Stimulated activated naive B cell treated with anti-CD40 and anti-IgM and Interleukin-4, amounts not matched to agents 10 μg/mL and 1 μg/mL and 100 μg/mL, for 72 hours (primary cell): ENCODE data around the gene PTTG1IP.
"Not testable (repeated sequence)": the region's sequence is repeated elsewhere in the genome, so short reads cannot be mapped to it uniquely, and the experiment has no call there.

Experiments
- ATAC-seq, 2 donors: fragments of 150-1000 bp; cut with Tn5 transposase; replicated peaks; 2 replicates each; pipeline ENCODE4 v1.10.0; 2021; ENCODE audit warnings: moderate library complexity in 1 of 2
- DNase-seq: peaks from one replicate; pipeline ENCODE4 v3.0.0; 2021
- H3K27ac Mint-ChIP-seq: one replicate; pipeline ENCODE4 v1.8.0; 2022; ENCODE audit warnings: mild to moderate bottlenecking, mixed read lengths
- H3K27me3 Mint-ChIP-seq, 2 donors: one replicate each; pipeline ENCODE4 v1.8.0; 2022; ENCODE audit warnings: mixed read lengths in 2 of 2
- H3K36me3 Mint-ChIP-seq, 2 donors: one replicate each; pipeline ENCODE4 v1.8.0; 2022; ENCODE audit warnings: mixed read lengths in 2 of 2, mild to moderate bottlenecking in 1 of 2
- H3K4me1 Mint-ChIP-seq, 2 donors: one replicate each; pipeline ENCODE4 v1.8.0; 2022; ENCODE audit warnings: mixed read lengths in 2 of 2, mild to moderate bottlenecking in 1 of 2
- H3K4me3 Mint-ChIP-seq, 2 donors: one replicate each; pipeline ENCODE4 v1.8.0; 2022; ENCODE audit warnings: mild to moderate bottlenecking in 2 of 2, mixed read lengths in 2 of 2, moderate library complexity in 1 of 2
- H3K9me3 Mint-ChIP-seq, 2 donors: one replicate each; pipeline ENCODE4 v1.8.0; 2022; ENCODE audit warnings: mixed read lengths in 2 of 2, mild to moderate bottlenecking in 1 of 2

Gene PTTG1IP

GRCh38 chr21:44912506-44913412 is 39.3 kb upstream of the PTTG1IP start:
- Mint-ChIP-seq H3K4me1 (peaks cover 72 to 98% of the 10 kb centered on the region in 2 donors), H3K4me3 (peak overlapping the region; percentile 60 to 67), H3K27ac (peak overlapping the region; percentile 92), H3K36me3 (peaks cover 35 to 43% of the 10 kb centered on the region in 2 donors)
- DNase-seq, H3K27me3 Mint-ChIP-seq, H3K9me3 Mint-ChIP-seq, ATAC-seq: not testable (repeated sequence)

- Mint-ChIP-seq H3K27me3 (no peaks in the 10 kb centered on the region), H3K4me1 (peaks cover 72 to 98% of the 10 kb centered on the region in 2 donors)
These were observed 38.6 kb upstream of the PTTG1IP start for GRCh38 chr21:44912158-44912473.

GRCh38 chr21:44911384-44912157 is 38.1 kb upstream of the PTTG1IP start:
- H3K4me3 Mint-ChIP-seq = peak overlapping the region; percentile 67 to 76
- DNase-seq (no peak), ATAC-seq (peak; percentile 44 to 63)
- no peaks in the 10 kb centered on the region for H3K9me3 Mint-ChIP-seq
- peaks cover 30 to 38% of the 10 kb centered on the region in 2 donors for H3K36me3 Mint-ChIP-seq
- peak overlapping the region; percentile 92 for H3K27ac Mint-ChIP-seq
- H3K27me3 Mint-ChIP-seq = no peaks in the 10 kb centered on the region
- H3K4me1 Mint-ChIP-seq = peaks cover 71 to 94% of the 10 kb centered on the region in 2 donors

More at GRCh38 chr21:44912158-44912473, 38.6 kb upstream of the PTTG1IP start:
- ATAC-seq (no peak), DNase-seq (no peak)
- H3K27ac Mint-ChIP-seq = peak overlapping the region; percentile 92
- H3K9me3 Mint-ChIP-seq = no peaks in the 10 kb centered on the region
- H3K36me3 Mint-ChIP-seq = peaks cover 30 to 37% of the 10 kb centered on the region in 2 donors
- peak overlapping the region; percentile 60 to 67 for H3K4me3 Mint-ChIP-seq

- ATAC-seq (no peak), DNase-seq (no peak)
- H3K36me3 Mint-ChIP-seq = peaks cover 27 to 44% of the 10 kb centered on the region in 2 donors
- H3K9me3 Mint-ChIP-seq = no peaks in the 10 kb centered on the region
- H3K4me3 Mint-ChIP-seq = peak overlapping the region; percentile 67 to 76
- no peaks in the 10 kb centered on the region for H3K27me3 Mint-ChIP-seq
- peaks cover 72 to 94% of the 10 kb centered on the region in 2 donors for H3K4me1 Mint-ChIP-seq
- peak overlapping the region; percentile 92 for H3K27ac Mint-ChIP-seq
These were observed 37.5 kb upstream of the PTTG1IP start for GRCh38 chr21:44911068-44911383.

GRCh38 chr21:44910229-44911067 is 37.0 kb upstream of the PTTG1IP start:
- Mint-ChIP-seq H3K4me1 (peaks cover 69 to 92% of the 10 kb centered on the region in 2 donors), H3K27ac (peak overlapping the region; percentile 59), H3K36me3 (peaks cover 27 to 43% of the 10 kb centered on the region in 2 donors), H3K4me3 (no peak overlapping the region), H3K27me3 (no peaks in the 10 kb centered on the region), H3K9me3 (no peaks in the 10 kb centered on the region)
- DNase-seq (no peak), ATAC-seq (no peak)

- Mint-ChIP-seq H3K4me1 (peaks cover 67 to 85% of the 10 kb centered on the region in 2 donors), H3K36me3 (peaks cover 26 to 44% of the 10 kb centered on the region in 2 donors), H3K27me3 (no peaks in the 10 kb centered on the region), H3K4me3 (peak overlapping the region in 1 of 2 donors; percentile 8), H3K27ac (no peak overlapping the region), H3K9me3 (no peaks in the 10 kb centered on the region)
- no peak for ATAC-seq
- DNase-seq = no peak
These were observed 36.2 kb upstream of the PTTG1IP start for GRCh38 chr21:44909719-44910118.

- ATAC-seq (no peak), DNase-seq (no peak)
- H3K9me3 Mint-ChIP-seq = no peaks in the 10 kb centered on the region
- peak overlapping the region; percentile 10 for H3K27ac Mint-ChIP-seq
- H3K4me1 Mint-ChIP-seq = peaks cover 66 to 84% of the 10 kb centered on the region in 2 donors
- peaks cover 28 to 45% of the 10 kb centered on the region in 2 donors for H3K36me3 Mint-ChIP-seq
- H3K27me3 Mint-ChIP-seq = no peaks in the 10 kb centered on the region
- H3K4me3 Mint-ChIP-seq = peak overlapping the region; percentile 18 to 44
These were observed 35.4 kb upstream of the PTTG1IP start for GRCh38 chr21:44908908-44909307.

GRCh38 chr21:44907966-44908895 is 34.7 kb upstream of the PTTG1IP start:
- ATAC-seq (peak; percentile 73 to 85), DNase-seq (peak; percentile 70)
- Mint-ChIP-seq H3K27ac (peak overlapping the region; percentile 68), H3K27me3 (no peaks in the 10 kb centered on the region), H3K36me3 (peaks cover 32 to 50% of the 10 kb centered on the region in 2 donors), H3K4me3 (peak overlapping the region; percentile 52 to 66), H3K9me3 (no peaks in the 10 kb centered on the region), H3K4me1 (peaks cover 61 to 78% of the 10 kb centered on the region in 2 donors)

GRCh38 chr21:44907225-44907965 is 33.9 kb upstream of the PTTG1IP start:
- DNase-seq (no peak), ATAC-seq (peak; percentile 55 to 61)
- Mint-ChIP-seq H3K4me1 (peaks cover 60 to 80% of the 10 kb centered on the region in 2 donors), H3K36me3 (peaks cover 40 to 59% of the 10 kb centered on the region in 2 donors), H3K27ac (peak overlapping the region; percentile 68), H3K4me3 (peak overlapping the region; percentile 52 to 66), H3K9me3 (no peaks in the 10 kb centered on the region), H3K27me3 (no peaks in the 10 kb centered on the region)

- Mint-ChIP-seq H3K36me3 (peaks cover 48 to 67% of the 10 kb centered on the region in 2 donors), H3K9me3 (no peaks in the 10 kb centered on the region), H3K4me3 (no peak overlapping the region), H3K27me3 (no peaks in the 10 kb centered on the region), H3K27ac (no peak overlapping the region), H3K4me1 (peaks cover 45 to 67% of the 10 kb centered on the region in 2 donors)
- ATAC-seq = no peak
- no peak for DNase-seq
These were observed 32.2 kb upstream of the PTTG1IP start for GRCh38 chr21:44905728-44906090.

GRCh38 chr21:44905016-44905727 is 31.7 kb upstream of the PTTG1IP start:
- Mint-ChIP-seq H3K4me1 (peaks cover 44 to 65% of the 10 kb centered on the region in 2 donors), H3K4me3 (no peak overlapping the region)

More at GRCh38 chr21:44905016-44905727, 31.7 kb upstream of the PTTG1IP start:
- ATAC-seq = no peak
- Mint-ChIP-seq H3K27me3 (no peaks in the 10 kb centered on the region), H3K36me3 (peaks cover 51 to 69% of the 10 kb centered on the region in 2 donors), H3K9me3 (no peaks in the 10 kb centered on the region), H3K27ac (no peak overlapping the region)
- DNase-seq = no peak
